ENCODE data around the gene TRPV4. TPM values are rescaled to one million over a fixed set of nuclear protein-coding genes. Genes with fewer than 3 reads are reported as not detected.

TRPV4 gene
- total RNA-seq, 1 donor from 2014 or later, result 0.56 TPM

DNA sequence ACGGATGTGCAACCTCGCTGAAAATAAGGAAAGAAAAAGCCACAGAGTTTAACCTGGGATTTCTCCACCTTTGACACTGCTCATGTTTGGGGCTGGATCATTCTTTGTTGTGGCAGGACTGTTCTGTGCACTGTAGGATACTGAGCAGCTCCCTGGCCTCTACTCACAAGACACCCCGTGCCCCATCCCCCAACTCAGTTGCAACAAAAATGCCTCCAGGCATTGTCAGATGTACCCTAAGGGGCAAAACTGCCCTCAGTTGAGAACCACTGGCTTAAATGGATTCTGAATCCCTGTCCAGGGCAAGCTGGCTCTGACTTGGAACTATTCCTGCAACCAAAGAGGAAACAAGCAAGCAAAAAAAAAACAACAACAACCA lies 45.0 kb upstream of the TRPV4 start:
- Histone ChIP-seq H3F3A (ENCODE audit: low read depth) (no peaks in the 10 kb centered on the region), H3K9me3 (ENCODE audit: low read depth) (no peaks in the 10 kb centered on the region), H2AFZ (replicated peaks) (no peak overlapping the region), H3K27me3 (peaks cover 18% of the 10 kb centered on the region), H4K20me1 (ENCODE audit: low read depth) (no peaks in the 10 kb centered on the region), H3K4me2 (peak overlapping the region; percentile 38), H3K36me3 (no peaks in the 10 kb centered on the region), H3K9ac (peak overlapping the region; percentile 22), H3K4me3 (no peak overlapping the region), H3K4me1 (peaks cover 14% of the 10 kb centered on the region), H3K27ac (no peak overlapping the region), H3K79me2 (ENCODE audit: low read depth) (peaks cover 21% of the 10 kb centered on the region)
- DNase-seq (ENCODE audit: low spot score), result no peak
- Mint-ChIP-seq H3K36me3 (no peaks in the 10 kb centered on the region), H3K27ac (no peak overlapping the region), H3K27me3 (ENCODE audit: insufficient read depth, low read depth) (peaks cover 17% of the 10 kb centered on the region), H3K9me3 (no peaks in the 10 kb centered on the region), H3K4me1 (peaks cover 28% of the 10 kb centered on the region), H3K4me3 (peak overlapping the region; percentile 96)
- TF ChIP-seq EZH2 (IDR thresholded peaks at IDR 0.05) (no peak), EZH2phosphoT487 (IDR thresholded peaks at IDR 0.05) (no peak)
- TF ChIP-seq, protein P1, sequence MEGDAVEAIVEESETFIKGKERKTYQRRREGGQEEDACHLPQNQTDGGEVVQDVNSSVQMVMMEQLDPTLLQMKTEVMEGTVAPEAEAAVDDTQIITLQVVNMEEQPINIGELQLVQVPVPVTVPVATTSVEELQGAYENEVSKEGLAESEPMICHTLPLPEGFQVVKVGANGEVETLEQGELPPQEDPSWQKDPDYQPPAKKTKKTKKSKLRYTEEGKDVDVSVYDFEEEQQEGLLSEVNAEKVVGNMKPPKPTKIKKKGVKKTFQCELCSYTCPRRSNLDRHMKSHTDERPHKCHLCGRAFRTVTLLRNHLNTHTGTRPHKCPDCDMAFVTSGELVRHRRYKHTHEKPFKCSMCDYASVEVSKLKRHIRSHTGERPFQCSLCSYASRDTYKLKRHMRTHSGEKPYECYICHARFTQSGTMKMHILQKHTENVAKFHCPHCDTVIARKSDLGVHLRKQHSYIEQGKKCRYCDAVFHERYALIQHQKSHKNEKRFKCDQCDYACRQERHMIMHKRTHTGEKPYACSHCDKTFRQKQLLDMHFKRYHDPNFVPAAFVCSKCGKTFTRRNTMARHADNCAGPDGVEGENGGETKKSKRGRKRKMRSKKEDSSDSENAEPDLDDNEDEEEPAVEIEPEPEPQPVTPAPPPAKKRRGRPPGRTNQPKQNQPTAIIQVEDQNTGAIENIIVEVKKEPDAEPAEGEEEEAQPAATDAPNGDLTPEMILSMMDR (IDR thresholded peaks at IDR 0.05), result no peak

DNA sequence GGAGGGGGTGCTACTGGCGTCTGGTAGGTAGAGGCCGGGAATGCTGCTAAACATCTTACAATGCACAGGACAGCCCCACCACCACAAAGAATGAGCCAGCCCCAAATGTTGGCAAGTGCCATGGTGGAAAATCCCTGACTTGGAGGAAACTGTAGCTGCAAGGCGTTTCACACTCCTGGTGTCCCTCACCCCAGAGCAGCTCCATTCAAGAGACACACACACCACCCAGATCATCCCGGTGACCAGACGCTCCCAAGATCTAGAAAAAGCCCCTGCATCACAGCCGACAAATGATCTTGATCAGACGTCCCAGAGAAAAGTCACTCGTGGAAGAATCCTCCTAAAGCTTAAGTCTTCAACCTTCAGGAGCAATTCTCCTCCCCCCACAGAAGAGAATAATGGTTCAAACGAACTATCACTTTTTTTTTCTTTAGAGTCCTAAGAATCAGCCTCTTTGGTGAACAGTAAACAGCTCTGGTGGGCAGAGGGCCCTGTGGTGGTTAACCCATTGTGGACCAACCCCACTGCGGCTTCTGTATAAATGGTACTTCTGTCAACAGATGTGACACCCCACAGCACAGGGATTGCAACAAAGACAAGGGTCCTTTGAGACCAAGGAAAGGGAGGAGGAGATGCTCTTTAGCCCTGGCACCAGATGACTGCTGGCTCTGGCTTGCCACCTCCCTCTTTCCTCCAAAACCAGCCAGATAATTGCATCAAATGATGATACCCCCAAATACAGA lies 44.5 kb upstream of the TRPV4 start:
- peaks cover 15% of the 10 kb centered on the region for H3K4me1 ChIP-seq
- H3K4me1 Mint-ChIP-seq, result peaks cover 30% of the 10 kb centered on the region

DNA sequence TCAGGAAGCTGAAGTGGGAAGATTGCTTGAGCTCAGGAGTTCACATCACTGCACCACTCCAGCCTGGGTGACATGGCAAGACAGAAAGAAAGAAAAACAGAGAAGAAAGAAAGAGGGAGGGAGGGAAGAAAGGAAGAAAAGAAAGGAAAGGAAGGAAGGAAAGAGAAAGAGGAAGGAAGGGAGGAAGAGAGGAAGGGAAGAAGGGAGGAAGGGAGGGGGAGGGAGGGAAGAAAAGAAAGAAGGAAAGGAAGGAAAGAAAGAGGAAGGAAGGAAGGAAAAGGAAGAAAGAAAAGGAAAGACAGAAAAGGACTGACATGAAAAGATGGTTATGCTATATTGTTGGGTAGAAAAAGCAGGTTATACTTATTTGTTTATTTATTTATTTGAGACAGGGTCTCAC lies 43.2 kb upstream of the TRPV4 start:
- Mint-ChIP-seq H3K36me3 (peaks cover 2% of the 10 kb centered on the region), H3K27me3 (ENCODE audit: insufficient read depth, low read depth) (peaks cover 9% of the 10 kb centered on the region), H3K4me1 (peaks cover 34% of the 10 kb centered on the region), H3K27ac (no peak overlapping the region), H3K9me3 (no peaks in the 10 kb centered on the region), H3K4me3 (no peak overlapping the region)
- H3K9ac ChIP-seq, result no peak overlapping the region
- peaks cover 21% of the 10 kb centered on the region for H3K79me2 ChIP-seq (ENCODE audit: low read depth)
- no peaks in the 10 kb centered on the region for H3K36me3 ChIP-seq
- H3K4me1 ChIP-seq, result peaks cover 22% of the 10 kb centered on the region
- H4K20me1 ChIP-seq (ENCODE audit: low read depth), result peaks cover 4% of the 10 kb centered on the region
- no peak overlapping the region for H3K4me3 ChIP-seq
- no peaks in the 10 kb centered on the region for H3F3A ChIP-seq (ENCODE audit: low read depth)
- no peak overlapping the region for H2AFZ ChIP-seq (replicated peaks)
- H3K27ac ChIP-seq, result no peak overlapping the region
- H3K4me2 ChIP-seq, result no peak overlapping the region
- no peaks in the 10 kb centered on the region for H3K9me3 ChIP-seq (ENCODE audit: low read depth)
- no peak for DNase-seq (ENCODE audit: low spot score)
- H3K27me3 ChIP-seq, result peaks cover 8% of the 10 kb centered on the region
- TF ChIP-seq EZH2phosphoT487 (IDR thresholded peaks at IDR 0.05) (no peak), EZH2 (IDR thresholded peaks at IDR 0.05) (no peak)
- TF ChIP-seq, protein P1 (IDR thresholded peaks at IDR 0.05), result no peak

More for the DNA sequence above, 44.5 kb upstream of the TRPV4 start:
- DNase-seq (ENCODE audit: low spot score), result no peak
- Histone ChIP-seq H3K27ac (no peak overlapping the region), H3K9ac (no peak overlapping the region), H3K9me3 (ENCODE audit: low read depth) (no peaks in the 10 kb centered on the region), H3K4me3 (no peak overlapping the region), H3K79me2 (ENCODE audit: low read depth) (peaks cover 21% of the 10 kb centered on the region), H4K20me1 (ENCODE audit: low read depth) (no peaks in the 10 kb centered on the region), H3K4me2 (peak overlapping the region; percentile 38), H2AFZ (replicated peaks) (no peak overlapping the region), H3F3A (ENCODE audit: low read depth) (no peaks in the 10 kb centered on the region), H3K27me3 (peaks cover 18% of the 10 kb centered on the region), H3K36me3 (no peaks in the 10 kb centered on the region)
- Mint-ChIP-seq H3K27ac (no peak overlapping the region), H3K4me3 (no peak overlapping the region), H3K36me3 (peaks cover under 1% of the 10 kb centered on the region), H3K27me3 (ENCODE audit: insufficient read depth, low read depth) (peaks cover 15% of the 10 kb centered on the region), H3K9me3 (no peaks in the 10 kb centered on the region)
- TF ChIP-seq EZH2phosphoT487 (IDR thresholded peaks at IDR 0.05) (no peak), EZH2 (IDR thresholded peaks at IDR 0.05) (no peak)
- TF ChIP-seq, protein P1 (IDR thresholded peaks at IDR 0.05), result no peak

Data from neural progenitor cell (in vitro differentiated cells).